Endodermal cell (in vitro differentiated cells): ENCODE results near the gene DHRS11. TPM values are rescaled to one million over a fixed set of nuclear protein-coding genes. Genes with fewer than 3 reads are reported as not detected.

Experiments used
- DNase-seq: peaks from one replicate; pipeline ENCODE4 v3.0.0-alpha.2; 2017
- H3K27ac ChIP-seq: 2 replicates; pipeline ENCODE4 v1.5.1; 2013; ENCODE audit warnings: mild to moderate bottlenecking, low read depth, low read length, moderate library complexity
- H3K27me3 ChIP-seq: 2 replicates; pipeline ENCODE4 v1.6.1; 2013; ENCODE audit warnings: mild to moderate bottlenecking, low read length, moderate library complexity; ENCODE audit not compliant: insufficient read depth, control insufficient read depth, poor library complexity, severe bottlenecking
- H3K36me3 ChIP-seq: 2 replicates; pipeline ENCODE4 v1.7.0; 2013; ENCODE audit warnings: mild to moderate bottlenecking, low read length, moderate library complexity; ENCODE audit not compliant: control insufficient read depth, insufficient read depth
- H3K4me1 ChIP-seq: one replicate; pipeline ENCODE4 v1.7.0; 2013; ENCODE audit warnings: low read length; ENCODE audit not compliant: control insufficient read depth, insufficient read depth
- H3K4me3 ChIP-seq: 2 replicates; pipeline ENCODE4 v1.5.1; 2013; ENCODE audit warnings: mild to moderate bottlenecking, low read length, moderate library complexity
- H3K9ac ChIP-seq: 2 replicates; pipeline ENCODE4 v1.6.1; 2013; ENCODE audit warnings: mild to moderate bottlenecking, low read length, moderate library complexity; ENCODE audit not compliant: poor library complexity, severe bottlenecking; ENCODE audit errors: extremely low read depth
- H3K9me3 ChIP-seq: 2 replicates; pipeline ENCODE4 v1.6.1; 2013; ENCODE audit warnings: mild to moderate bottlenecking, low read length, moderate library complexity; ENCODE audit not compliant: control insufficient read depth
- H3K27ac Mint-ChIP-seq: 2 replicates; pipeline ENCODE4 v1.8.0; 2020; ENCODE audit warnings: mixed read lengths
- H3K27me3 Mint-ChIP-seq: 2 replicates; pipeline ENCODE4 v1.8.0; 2021; ENCODE audit warnings: mild to moderate bottlenecking, mixed read lengths; ENCODE audit not compliant: insufficient read depth
- H3K36me3 Mint-ChIP-seq: 2 replicates; pipeline ENCODE4 v1.8.0; 2020; ENCODE audit warnings: low read depth, mixed read lengths
- H3K4me1 Mint-ChIP-seq: 2 replicates; pipeline ENCODE4 v1.8.0; 2020; ENCODE audit warnings: mixed read lengths
- H3K4me3 Mint-ChIP-seq: 2 replicates; pipeline ENCODE4 v1.8.0; 2020; ENCODE audit warnings: mild to moderate bottlenecking, moderate library complexity, mixed read lengths
- H3K9me3 Mint-ChIP-seq: 2 replicates; pipeline ENCODE4 v1.8.0; 2020; ENCODE audit warnings: mild to moderate bottlenecking, mixed read lengths
- WGBS, 2 experiments: methylation state at CpG; one replicate each; pipeline versions ENCODE4 v1.1.5 to v1.1.7; 2013; ENCODE audit warnings: missing lambda C conversion rate in 2 of 2, mixed read lengths in 1 of 2; ENCODE audit not compliant: insufficient coverage in 1 of 2, insufficient read length in 1 of 2; 5-methylcytosine and 5-hydroxymethylcytosine counted together
- total RNA-seq, 2 donors: library from RNA; stranded (reverse); fragmentation: NEBNext Ultra II Directional in 1 of 2; extraction: Animal tissue kit (Norgen Biotek cat#: 25700) in 1 of 2; gene quantifications; 2 replicates in 1 of 2; 3 replicates in 1 of 2; pipeline ENCODE4 v1.2.1, GENCODE V29; 2021
- TF ChIP-seq, protein P1 (sequence below): fragments of 200-600 bp; sonication (generic); conservative IDR thresholded peaks from 2 replicates; pipeline ENCODE4 v1.5.0; 2021; ENCODE audit warnings: antibody characterized with exemption, mild to moderate bottlenecking

DHRS11 gene
- total RNA-seq, 2 donors from 2014 or later: 25.5 to 28.5 TPM

DNA sequence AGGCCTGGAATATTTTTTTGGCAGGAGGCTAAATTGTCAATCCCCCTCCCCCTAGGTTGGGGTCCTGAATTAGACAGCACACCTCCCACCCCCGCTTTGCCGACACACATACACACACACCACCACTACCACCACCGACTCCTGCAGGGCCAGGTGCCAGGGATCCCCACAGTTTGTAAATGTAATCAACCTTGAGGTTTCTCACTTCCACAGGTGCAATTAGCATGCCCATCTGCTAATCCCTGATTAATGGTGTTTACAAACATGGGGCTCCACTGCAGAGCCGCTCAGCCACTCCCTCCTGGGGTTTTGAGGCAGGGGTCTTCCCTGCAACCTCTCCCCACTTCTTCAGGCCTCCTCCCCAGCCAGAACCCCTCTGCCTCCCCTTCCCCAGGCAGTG is 21.5 kb downstream of the DHRS11 start:
- H3K4me3 ChIP-seq: no peak overlapping the region
- H3K27ac ChIP-seq: no peak overlapping the region
- H3K4me1 Mint-ChIP-seq: peaks cover 57% of the 10 kb centered on the region
- H3K9ac ChIP-seq: peak overlapping the region; percentile 31
- H3K9me3 ChIP-seq: peaks cover 5% of the 10 kb centered on the region
- peak; percentile 84 for DNase-seq
- WGBS, 2 experiments: 19% methylated on average over 4 of the region's 4 CpGs; no CpG with 5 or more reads in 1 of the 2 experiments
- TF ChIP-seq, protein P1, sequence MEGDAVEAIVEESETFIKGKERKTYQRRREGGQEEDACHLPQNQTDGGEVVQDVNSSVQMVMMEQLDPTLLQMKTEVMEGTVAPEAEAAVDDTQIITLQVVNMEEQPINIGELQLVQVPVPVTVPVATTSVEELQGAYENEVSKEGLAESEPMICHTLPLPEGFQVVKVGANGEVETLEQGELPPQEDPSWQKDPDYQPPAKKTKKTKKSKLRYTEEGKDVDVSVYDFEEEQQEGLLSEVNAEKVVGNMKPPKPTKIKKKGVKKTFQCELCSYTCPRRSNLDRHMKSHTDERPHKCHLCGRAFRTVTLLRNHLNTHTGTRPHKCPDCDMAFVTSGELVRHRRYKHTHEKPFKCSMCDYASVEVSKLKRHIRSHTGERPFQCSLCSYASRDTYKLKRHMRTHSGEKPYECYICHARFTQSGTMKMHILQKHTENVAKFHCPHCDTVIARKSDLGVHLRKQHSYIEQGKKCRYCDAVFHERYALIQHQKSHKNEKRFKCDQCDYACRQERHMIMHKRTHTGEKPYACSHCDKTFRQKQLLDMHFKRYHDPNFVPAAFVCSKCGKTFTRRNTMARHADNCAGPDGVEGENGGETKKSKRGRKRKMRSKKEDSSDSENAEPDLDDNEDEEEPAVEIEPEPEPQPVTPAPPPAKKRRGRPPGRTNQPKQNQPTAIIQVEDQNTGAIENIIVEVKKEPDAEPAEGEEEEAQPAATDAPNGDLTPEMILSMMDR: no peak
- H3K27ac Mint-ChIP-seq: peak overlapping the region; percentile 96
- H3K27me3 Mint-ChIP-seq: peaks cover 18% of the 10 kb centered on the region
- no peaks in the 10 kb centered on the region for H3K36me3 ChIP-seq
- H3K36me3 Mint-ChIP-seq: peaks cover 14% of the 10 kb centered on the region
- peak overlapping the region; percentile 36 for H3K4me3 Mint-ChIP-seq
- no peaks in the 10 kb centered on the region for H3K27me3 ChIP-seq
- H3K4me1 ChIP-seq: peaks cover 17% of the 10 kb centered on the region
- no peaks in the 10 kb centered on the region for H3K9me3 Mint-ChIP-seq

DNA sequence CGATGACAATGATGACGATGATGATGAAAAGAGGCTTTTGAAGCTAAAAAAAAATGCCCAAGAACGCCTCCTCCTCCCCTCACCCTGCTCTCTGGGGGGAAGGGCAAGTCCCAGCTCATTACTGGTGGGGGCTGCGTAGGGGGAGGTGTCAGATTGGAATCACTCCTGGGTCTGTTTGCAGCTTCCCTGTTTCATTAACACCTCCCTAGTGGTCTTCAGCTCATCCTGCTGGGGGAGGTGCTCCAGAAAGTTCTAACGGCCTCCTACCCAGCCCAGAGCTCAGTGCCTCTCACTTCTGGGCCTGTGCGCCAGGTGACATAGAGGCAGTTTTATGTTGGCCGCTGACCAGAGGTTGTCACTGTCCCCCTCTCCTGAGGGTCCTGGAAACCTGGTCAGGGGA is 22.4 kb downstream of the DHRS11 start:
- 43 to 63% methylated on average over 4 to 7 of the region's 7 CpGs for WGBS, 2 experiments
- no peaks in the 10 kb centered on the region for H3K36me3 ChIP-seq
- H3K9ac ChIP-seq: no peak overlapping the region
- TF ChIP-seq, protein P1: peak; percentile 24
- peaks cover 17% of the 10 kb centered on the region for H3K4me1 ChIP-seq
- Mint-ChIP-seq H3K9me3 (no peaks in the 10 kb centered on the region), H3K4me1 (peaks cover 51% of the 10 kb centered on the region), H3K27ac (peak overlapping the region; percentile 96), H3K27me3 (peaks cover 22% of the 10 kb centered on the region), H3K36me3 (peaks cover 13% of the 10 kb centered on the region), H3K4me3 (peak overlapping the region; percentile 26)
- no peak overlapping the region for H3K27ac ChIP-seq
- no peak overlapping the region for H3K4me3 ChIP-seq
- peaks cover 5% of the 10 kb centered on the region for H3K9me3 ChIP-seq
- no peaks in the 10 kb centered on the region for H3K27me3 ChIP-seq
- peak; percentile 83 for DNase-seq

DNA sequence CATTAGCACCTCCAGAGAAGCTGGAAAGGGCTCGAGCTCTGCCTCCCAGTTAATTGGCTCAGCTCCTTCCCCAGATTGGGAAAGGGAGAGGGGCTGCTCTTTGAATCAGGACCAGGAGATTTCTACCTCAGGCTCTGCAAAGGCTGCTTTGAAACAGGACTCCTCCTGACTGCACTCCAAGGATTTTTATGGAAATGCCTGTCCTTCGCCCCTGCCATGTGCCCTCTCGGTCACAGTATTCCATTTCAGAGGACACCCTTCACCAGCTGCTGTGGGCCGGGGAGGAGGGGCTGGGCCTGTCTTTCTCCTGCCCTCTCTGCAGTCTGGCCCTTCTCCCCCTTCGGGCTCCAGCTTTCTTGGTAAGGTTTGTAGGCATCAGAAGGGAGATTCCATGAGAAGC is 23.3 kb downstream of the DHRS11 start:
- H3K36me3 ChIP-seq: no peaks in the 10 kb centered on the region
- H3K27ac ChIP-seq: no peak overlapping the region
- H3K4me1 ChIP-seq: peaks cover 17% of the 10 kb centered on the region
- no peak overlapping the region for H3K9ac ChIP-seq
- H3K9me3 ChIP-seq: peaks cover 5% of the 10 kb centered on the region
- TF ChIP-seq, protein P1: no peak
- peaks cover 22% of the 10 kb centered on the region for H3K27me3 Mint-ChIP-seq
- no peak overlapping the region for H3K4me3 ChIP-seq
- WGBS, 2 experiments: 30 to 45% methylated on average over 3 to 5 of the region's 5 CpGs
- H3K4me1 Mint-ChIP-seq: peaks cover 47% of the 10 kb centered on the region
- peak overlapping the region; percentile 64 for H3K27ac Mint-ChIP-seq
- H3K36me3 Mint-ChIP-seq: peaks cover 8% of the 10 kb centered on the region
- no peaks in the 10 kb centered on the region for H3K27me3 ChIP-seq
- peak; percentile 66 for DNase-seq
- no peak overlapping the region for H3K4me3 Mint-ChIP-seq
- no peaks in the 10 kb centered on the region for H3K9me3 Mint-ChIP-seq
